ENCODE results near the gene SYT11.
"Not testable (repeated sequence)": the region's sequence is repeated elsewhere in the genome, so short reads cannot be mapped to it uniquely, and the experiment has no call there.

SYT11 gene

DNA sequence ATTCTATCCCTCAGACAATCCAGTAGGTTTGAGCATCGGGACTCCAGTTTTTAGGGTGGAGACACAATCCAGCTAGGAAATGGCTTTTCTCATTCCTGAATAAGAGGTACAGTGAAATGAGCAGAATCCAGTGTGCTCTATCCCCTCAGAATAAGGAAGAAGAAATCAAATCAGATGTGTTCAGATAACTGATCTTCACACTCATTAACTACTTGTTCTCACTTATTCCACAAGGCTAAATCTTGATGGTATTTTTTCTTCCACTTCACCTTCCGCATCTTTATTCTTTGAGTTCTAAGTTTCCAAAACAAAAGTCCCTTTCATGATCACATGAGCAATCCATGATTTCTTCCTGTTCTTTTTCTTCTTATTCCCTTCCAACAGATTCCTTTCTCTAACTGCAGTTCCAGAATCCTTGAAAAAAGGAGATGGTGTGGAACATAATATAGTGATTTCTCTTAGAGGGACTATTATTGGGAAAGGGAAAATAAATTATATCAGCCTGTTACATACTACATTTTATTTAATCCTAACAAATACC is 1.7 kb downstream of the SYT11 start:
- DNase-seq: no peak

- no peak for DNase-seq
These were observed 2.5 kb downstream of the SYT11 start for GRCh38 chr1:155861896-155862295.

DNA sequence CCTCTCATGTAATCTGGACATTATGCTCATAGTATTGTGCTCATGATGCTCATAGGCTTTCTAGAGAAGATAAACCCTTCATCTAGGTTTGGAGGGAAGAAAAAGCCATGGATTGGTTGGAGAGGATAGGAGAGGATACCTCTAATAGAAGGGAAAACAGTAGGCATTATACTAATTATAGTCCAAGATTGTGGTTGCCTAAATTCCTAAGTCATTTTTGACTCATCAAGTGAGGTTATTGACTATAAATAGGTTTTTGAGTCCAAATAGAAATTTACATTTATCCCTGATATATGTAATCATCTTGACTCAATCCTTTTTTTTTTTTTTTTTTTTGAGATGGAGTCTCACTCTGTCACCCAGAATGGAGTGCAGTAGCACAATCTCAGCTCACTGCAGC is 5.0 kb downstream of the SYT11 start:
- no peak for DNase-seq

- no peak for DNase-seq
These were observed 8.4 kb downstream of the SYT11 start for GRCh38 chr1:155867766-155868165.

DNA sequence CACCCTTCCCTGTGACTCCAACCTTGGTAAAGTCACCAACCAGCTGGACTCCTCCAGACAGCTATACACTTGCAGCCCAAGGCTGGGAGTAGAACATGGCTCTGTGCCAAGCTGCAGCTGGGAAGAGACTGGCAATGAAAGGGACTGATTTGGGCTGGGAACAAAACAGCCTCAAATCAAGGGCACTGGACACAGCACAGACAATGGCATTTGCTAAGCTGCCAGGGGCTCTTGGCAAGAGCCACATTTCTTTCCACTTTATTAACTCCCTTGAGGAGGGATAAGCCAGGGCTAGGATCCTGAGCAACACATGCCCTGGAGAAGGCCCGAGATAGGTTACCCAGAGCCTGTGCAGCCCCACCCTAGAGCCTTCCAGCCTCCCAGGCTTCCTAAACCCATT is 12.0 kb downstream of the SYT11 start:
- no peak for DNase-seq

GRCh38 chr1:155872527-155872926 is 13.2 kb downstream of the SYT11 start:
- no peak for DNase-seq

DNA sequence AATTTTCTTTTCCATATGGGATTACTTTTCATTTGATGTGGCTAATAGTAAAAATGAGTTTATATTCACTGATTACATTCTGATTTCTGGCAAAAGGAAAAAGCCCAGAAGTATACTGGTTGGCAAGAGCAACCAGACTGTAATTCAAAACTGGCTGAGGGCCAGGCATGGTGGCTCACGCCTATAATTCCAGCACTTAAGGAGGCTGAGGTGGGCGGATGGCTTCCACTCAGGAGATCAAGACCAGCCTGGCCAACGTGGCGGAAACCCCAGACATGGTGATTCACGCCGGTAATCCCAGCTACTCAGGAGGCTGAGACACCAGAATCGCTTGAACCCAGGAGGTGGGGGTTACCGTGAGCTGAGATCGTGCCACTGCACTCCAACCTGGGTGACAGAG is 14.5 kb downstream of the SYT11 start:
- no peak for DNase-seq

DNA sequence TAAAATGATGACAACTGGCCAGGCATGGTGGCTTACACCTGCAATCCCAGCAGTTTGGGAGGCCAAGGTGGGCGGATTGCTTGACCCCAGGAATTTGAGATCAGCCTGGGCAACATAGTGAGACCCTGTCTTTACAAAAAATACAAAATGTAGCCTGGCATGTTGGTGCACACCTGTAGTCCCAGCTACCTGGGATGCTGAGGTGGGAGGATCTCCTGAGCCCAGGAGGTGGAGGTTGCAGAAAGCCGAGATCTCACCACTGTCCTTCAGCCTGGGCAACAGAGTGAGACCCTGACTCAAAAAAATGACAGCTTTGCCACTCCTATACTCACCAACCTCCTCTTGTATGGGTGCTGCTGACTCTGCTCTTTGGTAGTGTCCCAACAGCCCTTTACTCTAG is 18.6 kb downstream of the SYT11 start:
- no peak for DNase-seq

DNA sequence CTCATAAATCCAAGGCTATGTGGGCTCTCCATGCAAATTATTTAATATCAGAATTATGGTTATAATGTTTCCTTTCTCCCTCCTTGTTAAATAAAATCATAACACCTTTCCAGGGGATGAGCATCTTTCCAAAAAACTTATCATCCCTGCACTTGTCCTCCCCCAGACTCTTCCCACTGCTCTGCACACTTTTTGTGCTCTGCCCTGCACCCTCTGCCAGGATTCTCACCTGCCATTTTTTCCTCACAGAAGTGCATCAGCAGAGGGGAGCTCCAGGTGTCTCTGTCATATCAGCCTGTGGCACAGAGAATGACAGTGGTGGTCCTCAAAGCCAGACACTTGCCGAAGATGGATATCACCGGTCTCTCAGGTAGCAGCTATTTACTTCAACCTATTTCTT is 20.9 kb downstream of the SYT11 start:
- no peak for DNase-seq

GRCh38 chr1:155880950-155881349 is 21.6 kb downstream of the SYT11 start:
- no peak for DNase-seq

DNA sequence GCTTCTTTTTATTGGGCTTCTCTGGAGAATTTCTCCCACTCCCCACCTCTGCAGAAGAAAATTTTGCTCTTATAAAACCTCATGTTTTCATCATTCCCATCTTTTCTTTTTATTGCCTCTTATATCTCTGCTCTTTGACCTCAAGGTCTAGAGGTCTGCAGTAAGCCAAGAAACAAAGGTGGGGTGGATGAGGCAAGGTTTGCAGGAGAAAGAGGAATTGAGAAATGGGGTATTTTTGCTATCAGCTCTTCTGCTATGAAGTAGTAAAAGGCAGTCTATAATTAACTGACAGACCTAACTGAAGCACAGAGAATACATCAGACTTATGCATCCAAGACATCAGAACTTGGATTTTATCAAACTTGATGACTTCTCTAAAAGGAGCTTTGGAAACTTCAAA is 22.9 kb downstream of the SYT11 start:
- no peak for DNase-seq

- DNase-seq: no peak
These were observed 23.4 kb downstream of the SYT11 start for GRCh38 chr1:155882766-155883165.

GRCh38 chr1:155884031-155884960 is 24.9 kb downstream of the SYT11 start:
- DNase-seq: no peak

DNA sequence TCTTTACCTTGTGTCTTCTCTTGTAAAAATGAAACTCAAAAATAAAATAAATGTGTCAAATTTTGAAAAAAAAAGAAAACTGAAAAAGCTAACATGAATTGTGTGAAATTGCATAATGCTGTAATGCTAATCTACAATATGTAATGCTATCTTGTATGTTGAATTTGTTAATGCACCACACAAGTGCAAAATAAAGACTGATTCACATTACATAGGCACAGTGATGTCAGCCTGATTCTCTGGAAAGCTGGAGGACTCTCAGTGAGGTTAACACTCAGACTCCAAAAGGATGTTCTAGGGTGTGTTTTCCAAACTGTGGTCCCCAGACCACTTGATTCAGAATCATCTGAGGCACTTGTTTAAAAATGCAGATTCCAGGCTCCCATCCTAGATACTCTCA is 25.6 kb downstream of the SYT11 start:
- no peak for DNase-seq

DNA sequence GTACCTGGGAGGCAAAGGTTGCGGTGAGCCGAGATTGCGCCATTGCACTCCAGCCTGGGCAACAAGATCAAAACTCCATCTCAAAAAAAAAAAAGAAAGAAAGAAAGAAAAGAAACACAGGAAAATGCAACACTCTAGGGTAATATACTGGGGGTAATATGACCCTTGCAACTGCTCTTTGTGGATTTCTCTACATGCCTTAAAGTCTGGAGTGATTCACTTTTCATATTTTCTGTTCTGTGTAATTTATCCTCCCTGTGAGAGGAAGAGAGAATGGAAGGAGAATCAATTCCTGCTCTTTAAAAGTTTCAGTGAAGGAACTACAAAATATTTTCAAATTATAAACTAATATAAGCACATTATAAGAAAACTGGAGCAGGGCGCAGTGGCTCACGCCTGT is 29.1 kb downstream of the SYT11 start:
- DNase-seq: no peak

GRCh38 chr1:155889566-155889965 is 30.2 kb downstream of the SYT11 start:
- no peak for DNase-seq

- DNase-seq: no peak
These were observed 30.9 kb downstream of the SYT11 start for GRCh38 chr1:155890251-155890650.

DNA sequence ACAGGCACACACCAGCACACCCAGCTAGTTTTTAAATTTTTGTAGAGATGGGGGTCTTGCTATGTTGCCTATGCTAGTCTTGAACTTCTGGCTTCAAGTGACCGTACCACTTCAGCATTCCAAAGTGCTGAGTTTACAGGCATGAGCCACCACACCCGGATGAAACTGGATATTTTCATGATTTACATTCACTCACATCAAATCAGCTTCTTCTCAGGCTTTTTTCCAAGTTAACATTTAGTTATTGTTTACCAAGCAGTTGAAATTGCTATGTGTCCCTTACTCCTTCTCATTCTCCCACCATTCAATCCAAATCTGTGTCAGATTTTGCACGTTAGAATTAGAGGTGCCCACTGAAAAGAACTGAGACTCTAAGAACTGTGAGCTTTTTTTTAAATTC is 33.4 kb downstream of the SYT11 start:
- no peak for DNase-seq

- DNase-seq: no peak
These were observed 34.2 kb downstream of the SYT11 start for GRCh38 chr1:155893389-155894142.

GRCh38 chr1:155895617-155896016 is 36.2 kb downstream of the SYT11 start:
- not testable (repeated sequence) for DNase-seq

DNA sequence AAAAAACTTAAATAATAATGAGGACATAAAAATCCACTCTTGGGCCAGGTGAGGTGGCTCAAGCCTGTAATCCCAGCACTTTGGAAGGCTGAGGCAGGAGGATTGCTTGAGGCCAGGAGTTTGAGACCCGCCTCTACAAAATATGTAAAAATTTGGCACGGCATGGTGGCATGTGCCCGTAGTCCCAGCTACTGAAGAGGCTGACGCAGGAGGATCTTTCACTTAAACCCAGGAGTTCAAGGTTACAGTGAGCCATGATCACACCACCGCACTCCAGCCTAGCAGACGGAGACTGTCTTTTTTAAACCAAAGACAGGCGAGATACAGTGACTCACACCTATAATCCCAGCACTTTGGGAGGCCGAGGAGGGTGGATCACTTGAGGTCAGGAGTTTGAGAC is 37.1 kb downstream of the SYT11 start:
- not testable (repeated sequence) for DNase-seq

DNA sequence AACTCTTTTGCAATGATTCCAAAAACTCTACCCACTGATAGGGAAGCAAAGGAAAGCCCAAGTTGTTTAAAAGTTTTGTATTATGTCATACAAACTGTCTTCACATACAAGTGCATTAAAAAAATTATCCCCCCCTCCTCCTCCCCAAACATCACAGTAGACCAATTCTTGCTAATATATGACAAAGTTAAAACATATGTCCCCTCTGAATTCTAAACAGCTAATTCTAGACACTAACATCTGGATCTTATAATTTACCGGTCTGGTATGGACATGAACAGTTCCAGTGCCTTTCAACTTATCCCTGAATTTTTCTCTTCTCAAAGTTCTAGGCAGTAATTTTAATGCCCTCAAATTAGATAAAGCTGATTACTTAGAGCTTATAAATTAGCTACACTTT is 38.4 kb downstream of the SYT11 start:
- DNase-seq: no peak

- no peak for DNase-seq
These were observed 39.5 kb downstream of the SYT11 start for GRCh38 chr1:155898888-155899287.

DNA sequence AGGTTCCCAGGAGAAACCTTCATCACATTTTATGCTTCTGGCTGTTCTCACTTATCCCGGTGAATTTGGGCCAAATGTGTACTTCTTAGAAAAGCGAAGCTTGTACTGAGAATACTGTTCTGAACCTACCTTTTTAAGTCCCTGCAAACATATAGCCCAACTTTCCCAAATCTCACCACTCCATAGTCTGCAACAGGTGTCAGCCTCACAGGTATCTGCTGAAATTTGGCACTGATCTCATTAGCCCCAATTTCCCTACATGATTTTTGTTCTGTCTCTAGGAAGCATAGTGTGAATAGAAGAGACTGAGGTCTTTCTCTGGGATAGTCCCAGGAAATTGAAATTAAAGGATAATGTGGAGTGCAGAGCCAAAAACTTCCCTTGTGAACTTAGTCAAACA is 40.3 kb downstream of the SYT11 start:
- no peak for DNase-seq

Data from activated CD8-positive, alpha-beta memory T cell treated with anti-CD3 and anti-CD28 coated beads for 24 hours (primary cell).